HG03108 (cell line): ENCODE measurements around the gene RIMS3.

Source experiments
- ATAC-seq: cut with Tn5 transposase; IDR thresholded peaks from one replicate; pipeline ENCODE4 v1.9.1; 2021; ENCODE audit warnings: moderate library complexity; ENCODE audit not compliant: unreplicated experiment

The RIMS3 gene

GRCh38 chr1:40691538-40692428 lies 26.3 kb upstream of the RIMS3 start, which contains the start of gene NFYC:
Gene NFYC (plus strand): TSS chr1:40691704. CDS start chr1:40738844, 47,140 bp downstream.
- ATAC-seq = peak; percentile 72

- ATAC-seq = no peak
Measured at GRCh38 chr1:40690771-40691537, 25.5 kb upstream of the RIMS3 start.

- ATAC-seq = no peak
Measured at GRCh38 chr1:40689737-40690136, 24.3 kb upstream of the RIMS3 start.

GRCh38 chr1:40687661-40688060 lies 22.2 kb upstream of the RIMS3 start:
- no peak for ATAC-seq

- no peak for ATAC-seq
Measured at GRCh38 chr1:40687059-40687458, 21.6 kb upstream of the RIMS3 start.

- ATAC-seq = no peak
Measured at GRCh38 chr1:40684669-40685068, 19.2 kb upstream of the RIMS3 start.

GRCh38 chr1:40679165-40679953 lies 13.9 kb upstream of the RIMS3 start:
- ATAC-seq = no peak

GRCh38 chr1:40676501-40676900 lies 11.0 kb upstream of the RIMS3 start:
- no peak for ATAC-seq

- no peak for ATAC-seq
Measured at GRCh38 chr1:40673452-40673851, 8.0 kb upstream of the RIMS3 start.

- ATAC-seq = peak; percentile 72
Measured at GRCh38 chr1:40668769-40669525, 3.5 kb upstream of the RIMS3 start.

- ATAC-seq = no peak
Measured at GRCh38 chr1:40664791-40665190, 691 bp downstream of the RIMS3 start.

- no peak for ATAC-seq
Measured at GRCh38 chr1:40664167-40664537, 1.3 kb downstream of the RIMS3 start.

GRCh38 chr1:40663324-40664166 lies 1.9 kb downstream of the RIMS3 start:
- no peak for ATAC-seq

- ATAC-seq = no peak
Measured at GRCh38 chr1:40662864-40663263, 2.6 kb downstream of the RIMS3 start.

GRCh38 chr1:40662151-40662550 lies 3.3 kb downstream of the RIMS3 start:
- no peak for ATAC-seq

- ATAC-seq = no peak
Measured at GRCh38 chr1:40661678-40662077, 3.8 kb downstream of the RIMS3 start.

GRCh38 chr1:40659649-40659947 lies 5.9 kb downstream of the RIMS3 start:
- ATAC-seq = no peak

GRCh38 chr1:40658751-40659648 lies 6.5 kb downstream of the RIMS3 start:
- no peak for ATAC-seq

GRCh38 chr1:40657046-40657445 lies 8.4 kb downstream of the RIMS3 start:
- no peak for ATAC-seq
